Liver (tissue), 3 donors: ENCODE measurements around the gene PASD1.

Experiments used
- EGR1 ChIP-seq, 2 donors: IDR thresholded peaks; 2 replicates each; pipeline ENCODE4 v1.6.1; 2016 to 2018; ENCODE audit warnings: antibody characterized with exemption in 2 of 2, low read depth in 2 of 2
- FOXA1 ChIP-seq: IDR thresholded peaks from 2 replicates; pipeline ENCODE4 v1.6.1; 2016; ENCODE audit warnings: antibody characterized with exemption
- GABPA ChIP-seq, 2 donors: IDR thresholded peaks in 1 of 2; conservative IDR thresholded peaks in 1 of 2; 2 replicates each; pipeline ENCODE4 v1.6.1; 2016; ENCODE audit warnings: antibody characterized with exemption in 2 of 2, mild to moderate bottlenecking in 1 of 2, moderate library complexity in 1 of 2
- JUND ChIP-seq, 2 donors: IDR thresholded peaks; 2 replicates each; pipeline ENCODE4 v1.6.1; 2016; ENCODE audit warnings: antibody characterized with exemption in 2 of 2
- NR2F2 ChIP-seq: IDR thresholded peaks from 2 replicates; pipeline ENCODE4 v1.6.1; 2016; ENCODE audit warnings: antibody characterized with exemption
- RAD21 ChIP-seq, 2 donors: IDR thresholded peaks; 2 replicates each; pipeline ENCODE4 v1.6.1; 2016; ENCODE audit warnings: antibody characterized with exemption in 2 of 2, mild to moderate bottlenecking in 2 of 2
- RXRA ChIP-seq, 2 donors: IDR thresholded peaks; 2 replicates each; pipeline ENCODE4 v1.6.1; 2017 to 2018; ENCODE audit warnings: antibody characterized with exemption in 2 of 2, mild to moderate bottlenecking in 1 of 2
- TAF1 ChIP-seq: conservative IDR thresholded peaks from 2 replicates; pipeline ENCODE4 v1.6.1; 2016; ENCODE audit warnings: antibody characterized with exemption, mild to moderate bottlenecking
- YY1 ChIP-seq: IDR thresholded peaks from 2 replicates; pipeline ENCODE4 v1.6.1; 2016; ENCODE audit warnings: antibody characterized with exemption, mild to moderate bottlenecking
- TF ChIP-seq, protein P1 (sequence below): fragments of 150-350 bp; IDR thresholded peaks from 2 replicates; pipeline ENCODE4 v1.5.1; 2017; ENCODE audit warnings: improper control_type of control experiment, low read depth, low read length; ENCODE audit not compliant: missing input control
- TF ChIP-seq, protein P2 (sequence below): IDR thresholded peaks from 2 replicates; pipeline ENCODE4 v1.6.1; 2016; ENCODE audit warnings: antibody characterized with exemption
- donor health status: healthy.
- donor health status: healthy.

- TF ChIP-seq, protein P1, sequence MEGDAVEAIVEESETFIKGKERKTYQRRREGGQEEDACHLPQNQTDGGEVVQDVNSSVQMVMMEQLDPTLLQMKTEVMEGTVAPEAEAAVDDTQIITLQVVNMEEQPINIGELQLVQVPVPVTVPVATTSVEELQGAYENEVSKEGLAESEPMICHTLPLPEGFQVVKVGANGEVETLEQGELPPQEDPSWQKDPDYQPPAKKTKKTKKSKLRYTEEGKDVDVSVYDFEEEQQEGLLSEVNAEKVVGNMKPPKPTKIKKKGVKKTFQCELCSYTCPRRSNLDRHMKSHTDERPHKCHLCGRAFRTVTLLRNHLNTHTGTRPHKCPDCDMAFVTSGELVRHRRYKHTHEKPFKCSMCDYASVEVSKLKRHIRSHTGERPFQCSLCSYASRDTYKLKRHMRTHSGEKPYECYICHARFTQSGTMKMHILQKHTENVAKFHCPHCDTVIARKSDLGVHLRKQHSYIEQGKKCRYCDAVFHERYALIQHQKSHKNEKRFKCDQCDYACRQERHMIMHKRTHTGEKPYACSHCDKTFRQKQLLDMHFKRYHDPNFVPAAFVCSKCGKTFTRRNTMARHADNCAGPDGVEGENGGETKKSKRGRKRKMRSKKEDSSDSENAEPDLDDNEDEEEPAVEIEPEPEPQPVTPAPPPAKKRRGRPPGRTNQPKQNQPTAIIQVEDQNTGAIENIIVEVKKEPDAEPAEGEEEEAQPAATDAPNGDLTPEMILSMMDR, result peak; percentile 72
- TF ChIP-seq JUND (IDR thresholded peaks at IDR 0.05) (no peak), RAD21 (IDR thresholded peaks at IDR 0.05) (peak; percentile 75 to 88), YY1 (no peak), GABPA (IDR thresholded peaks at IDR 0.05 in 1 of 2, conservative IDR thresholded peaks at IDR 0.05 in 1 of 2) (no peak), TAF1 (no peak), EGR1 (IDR thresholded peaks at IDR 0.05; ENCODE audit: low read depth in 2 of 2) (no peak), FOXA1 (no peak), RXRA (IDR thresholded peaks at IDR 0.05) (no peak), NR2F2 (no peak)
- TF ChIP-seq, protein P2, sequence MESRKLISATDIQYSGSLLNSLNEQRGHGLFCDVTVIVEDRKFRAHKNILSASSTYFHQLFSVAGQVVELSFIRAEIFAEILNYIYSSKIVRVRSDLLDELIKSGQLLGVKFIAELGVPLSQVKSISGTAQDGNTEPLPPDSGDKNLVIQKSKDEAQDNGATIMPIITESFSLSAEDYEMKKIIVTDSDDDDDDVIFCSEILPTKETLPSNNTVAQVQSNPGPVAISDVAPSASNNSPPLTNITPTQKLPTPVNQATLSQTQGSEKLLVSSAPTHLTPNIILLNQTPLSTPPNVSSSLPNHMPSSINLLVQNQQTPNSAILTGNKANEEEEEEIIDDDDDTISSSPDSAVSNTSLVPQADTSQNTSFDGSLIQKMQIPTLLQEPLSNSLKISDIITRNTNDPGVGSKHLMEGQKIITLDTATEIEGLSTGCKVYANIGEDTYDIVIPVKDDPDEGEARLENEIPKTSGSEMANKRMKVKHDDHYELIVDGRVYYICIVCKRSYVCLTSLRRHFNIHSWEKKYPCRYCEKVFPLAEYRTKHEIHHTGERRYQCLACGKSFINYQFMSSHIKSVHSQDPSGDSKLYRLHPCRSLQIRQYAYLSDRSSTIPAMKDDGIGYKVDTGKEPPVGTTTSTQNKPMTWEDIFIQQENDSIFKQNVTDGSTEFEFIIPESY, result no peak
Observed at GRCh38 chrX:151680805-151681204, 117.3 kb downstream of the PASD1 start.
